BJ (cell line): ENCODE measurements around the gene SLC6A6. TPM values are rescaled to one million over a fixed set of nuclear protein-coding genes. Genes with fewer than 3 reads are reported as not detected.
A peak's percentile ranks its signal among the peaks of the same experiment; 100 is the strongest.

Experiments used
- CTCF ChIA-PET: fragments of 350-600 bp; formaldehyde crosslinking; extraction: SDS; loops from one replicate; lab custom pipeline; 2021; ENCODE audit warnings: antibody characterized with exemption, inconsistent platforms; lab: Yijun Ruan, JAX
- POLR2A ChIA-PET: fragments of 300-600 bp; sonication (Branson Sonifier 250); formaldehyde crosslinking; extraction: SDS; loops from one replicate; lab custom pipeline; 2021; ENCODE audit warnings: antibody characterized with exemption; lab: Charles Lee
- DNase-seq: peaks from one replicate; pipeline ENCODE4 v3.0.0-alpha.2; 2011; ENCODE audit warnings: low read depth
- H3K27me3 ChIP-seq: 2 replicates; pipeline ENCODE4 v1.6.0; 2011; ENCODE audit warnings: low read length; ENCODE audit not compliant: control insufficient read depth, insufficient read depth
- H3K36me3 ChIP-seq: 2 replicates; pipeline ENCODE4 v1.5.1; 2011; ENCODE audit warnings: low read length; ENCODE audit not compliant: control insufficient read depth, insufficient read depth
- H3K4me3 ChIP-seq: 2 replicates; pipeline ENCODE4 v1.5.1; 2011; ENCODE audit warnings: low read depth, mild to moderate bottlenecking, control low read depth, low read length
- CTCF ChIP-seq: IDR thresholded peaks from 2 replicates; pipeline ENCODE4 v1.5.1; 2011; ENCODE audit warnings: low read depth, mild to moderate bottlenecking, control low read depth, inconsistent platforms, low read length, moderate library complexity; ENCODE audit not compliant: insufficient read depth
- polyA minus RNA-seq: library from RNA; depleted of rRNA, polyadenylated mRNA; stranded (reverse); fragments of >200 nt; gene quantifications from 2 replicates; pipeline ENCODE4 v1.2.3, GENCODE V29; 2011; rRNA and poly(A)+ RNA removed
- polyA plus RNA-seq: library from polyadenylated mRNA; depleted of rRNA; stranded (reverse); fragments of >200 nt; gene quantifications from 2 replicates; pipeline ENCODE4 v1.2.3, GENCODE V29; 2011; rRNA removed

The SLC6A6 gene
- 61.6 and 114 TPM in 2 replicates for polyA plus RNA-seq
- 67.9 and 110 TPM in 2 replicates for polyA minus RNA-seq

- peak; percentile 47 for TF ChIP-seq CTCF
- peak within 1 kb of the TSS; percentile 99 for H3K4me3 ChIP-seq
- ChIA-PET CTCF (interaction anchor here (0.7 to 2.6 kb wide), 6 partner anchors 32 to 547 kb away, joined by 3 to 7 read pairs (median 3); no protein-coding TSS in a partner anchor), POLR2A (interaction anchor here (0.6 kb wide), 3 partner anchors 13 to 251 kb away, joined by 3 to 5 read pairs (median 4); no protein-coding TSS in a partner anchor)
- peak; percentile 66 for DNase-seq
- H3K36me3 ChIP-seq = peaks cover 5% of the 10 kb centered on the region
- H3K27me3 ChIP-seq = no peaks in the 10 kb centered on the region
Observed at GRCh38 chr3:14402304-14402811, at the start of gene SLC6A6. TSS of gene SLC6A6 (plus strand) at chr3:14402606. CDS start at chr3:14443635, 41,029 bp downstream.

- no peaks in the 10 kb centered on the region for H3K27me3 ChIP-seq
- ChIA-PET CTCF (no interaction called here), POLR2A (no interaction called here)
- no peaks in the 10 kb centered on the region for H3K36me3 ChIP-seq
- no peak for DNase-seq
- H3K4me3 ChIP-seq = no peak overlapping the region
- no peak for TF ChIP-seq CTCF
Observed at GRCh38 chr3:14353502-14353901, 48.9 kb upstream of the SLC6A6 start.

GRCh38 chr3:14357463-14357862, 44.9 kb upstream of the SLC6A6 start:
- TF ChIP-seq CTCF = no peak
- no peaks in the 10 kb centered on the region; the same call in 1 of the 2 replicates for H3K27me3 ChIP-seq
- H3K4me3 ChIP-seq = no peak overlapping the region
- ChIA-PET POLR2A (no interaction called here), CTCF (no interaction called here)
- no peaks in the 10 kb centered on the region for H3K36me3 ChIP-seq
- no peak for DNase-seq

- ChIA-PET POLR2A (no interaction called here), CTCF (interaction anchor here (0.9 kb wide), 1 partner anchor 70 kb away, joined by 4 read pairs; no protein-coding TSS in a partner anchor)
- H3K36me3 ChIP-seq = no peaks in the 10 kb centered on the region
- H3K4me3 ChIP-seq = no peak overlapping the region
- H3K27me3 ChIP-seq = peaks cover under 1% of the 10 kb centered on the region; the same call in 1 of the 2 replicates
- TF ChIP-seq CTCF = no peak
- peak; percentile 69 for DNase-seq
Observed at GRCh38 chr3:14358426-14359211, 43.8 kb upstream of the SLC6A6 start.

GRCh38 chr3:14359348-14359747, 43.1 kb upstream of the SLC6A6 start:
- Histone ChIP-seq H3K36me3 (no peaks in the 10 kb centered on the region), H3K4me3 (no peak overlapping the region), H3K27me3 (peaks cover 1% of the 10 kb centered on the region; the same call in 1 of the 2 replicates)
- no peak for DNase-seq
- TF ChIP-seq CTCF = no peak
- POLR2A ChIA-PET = no interaction called here
- CTCF ChIA-PET = no interaction called here
